GM12873 (cell line): ENCODE measurements around the gene MPZL1.

Experiments
- TF ChIP-seq, protein P1 (sequence below): IDR thresholded peaks from 2 replicates; pipeline ENCODE4 v1.5.1; 2012; ENCODE audit warnings: low read depth, mild to moderate bottlenecking, moderate library complexity, low read length, control low read depth; ENCODE audit not compliant: insufficient read depth; ENCODE audit errors: missing control alignments

MPZL1 gene

DNA sequence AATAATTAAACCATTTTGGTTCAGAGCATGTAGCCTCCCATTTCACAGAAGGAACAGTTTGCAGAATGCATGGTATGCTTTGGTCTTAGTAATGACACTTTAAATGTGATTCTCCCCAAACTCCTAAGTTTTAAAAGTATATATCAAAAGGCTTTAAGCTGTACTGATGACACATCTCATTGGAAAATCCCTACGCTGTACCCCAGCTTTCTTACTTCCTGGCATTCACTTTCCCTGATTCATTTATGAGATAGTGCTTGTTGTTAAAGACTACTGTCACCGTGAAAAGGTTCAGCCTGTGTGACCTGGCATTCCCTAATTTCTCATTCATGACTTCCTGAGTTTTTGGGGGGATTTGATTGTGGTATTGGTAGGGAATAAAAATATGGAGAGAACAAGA is 53.4 kb downstream of the MPZL1 start:
- TF ChIP-seq, protein P1, sequence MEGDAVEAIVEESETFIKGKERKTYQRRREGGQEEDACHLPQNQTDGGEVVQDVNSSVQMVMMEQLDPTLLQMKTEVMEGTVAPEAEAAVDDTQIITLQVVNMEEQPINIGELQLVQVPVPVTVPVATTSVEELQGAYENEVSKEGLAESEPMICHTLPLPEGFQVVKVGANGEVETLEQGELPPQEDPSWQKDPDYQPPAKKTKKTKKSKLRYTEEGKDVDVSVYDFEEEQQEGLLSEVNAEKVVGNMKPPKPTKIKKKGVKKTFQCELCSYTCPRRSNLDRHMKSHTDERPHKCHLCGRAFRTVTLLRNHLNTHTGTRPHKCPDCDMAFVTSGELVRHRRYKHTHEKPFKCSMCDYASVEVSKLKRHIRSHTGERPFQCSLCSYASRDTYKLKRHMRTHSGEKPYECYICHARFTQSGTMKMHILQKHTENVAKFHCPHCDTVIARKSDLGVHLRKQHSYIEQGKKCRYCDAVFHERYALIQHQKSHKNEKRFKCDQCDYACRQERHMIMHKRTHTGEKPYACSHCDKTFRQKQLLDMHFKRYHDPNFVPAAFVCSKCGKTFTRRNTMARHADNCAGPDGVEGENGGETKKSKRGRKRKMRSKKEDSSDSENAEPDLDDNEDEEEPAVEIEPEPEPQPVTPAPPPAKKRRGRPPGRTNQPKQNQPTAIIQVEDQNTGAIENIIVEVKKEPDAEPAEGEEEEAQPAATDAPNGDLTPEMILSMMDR, result no peak

DNA sequence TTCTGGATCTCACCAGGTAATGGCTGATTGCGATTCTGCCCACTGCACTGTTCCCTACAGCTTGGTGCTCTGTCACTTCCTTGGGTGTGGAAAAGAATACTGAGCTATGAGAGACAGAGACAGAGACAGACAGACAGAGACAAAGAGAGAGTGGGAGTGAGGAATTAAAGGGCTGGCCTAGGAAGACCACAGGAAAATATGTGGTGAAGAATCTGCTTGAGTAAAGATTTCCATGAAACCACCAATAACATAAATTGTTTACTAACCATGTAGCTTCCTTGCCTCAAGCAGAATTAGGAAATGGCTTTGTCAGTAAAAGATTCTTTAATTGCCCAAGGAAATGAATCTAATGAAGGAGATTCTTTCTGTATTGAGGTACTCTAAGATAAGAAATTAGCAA is 54.4 kb downstream of the MPZL1 start:
- TF ChIP-seq, protein P1, result no peak

DNA sequence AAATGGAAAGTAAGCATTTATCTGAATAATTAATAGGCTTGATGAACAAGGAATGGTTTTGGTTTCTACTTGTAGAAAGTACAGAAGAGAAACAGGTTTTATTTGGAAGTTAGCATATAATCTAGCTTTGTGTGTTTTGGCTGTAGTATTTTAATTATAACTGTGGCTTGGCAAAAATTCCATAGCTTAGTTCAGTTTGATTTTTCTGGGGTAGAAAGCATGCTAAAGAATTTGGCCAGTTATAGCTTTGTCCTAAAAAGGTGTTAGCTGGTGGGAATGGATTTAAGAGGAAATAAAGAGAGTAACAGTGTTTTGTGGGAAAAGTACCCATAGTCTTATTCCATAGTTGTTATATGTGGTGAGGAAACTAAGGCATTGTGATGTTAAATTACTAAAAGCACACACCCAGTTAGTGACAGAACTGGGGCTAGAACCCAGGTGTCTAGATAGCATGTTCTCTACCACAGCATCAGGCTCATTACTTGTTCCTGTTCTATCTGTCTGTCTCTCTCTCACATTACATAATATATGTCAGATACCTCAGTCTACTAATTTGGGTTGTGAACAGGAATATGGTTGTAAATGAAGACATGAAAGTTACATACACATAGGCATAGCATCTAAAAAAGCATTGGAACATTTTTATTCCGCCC is 55.0 kb downstream of the MPZL1 start:
- TF ChIP-seq, protein P1, result no peak

DNA sequence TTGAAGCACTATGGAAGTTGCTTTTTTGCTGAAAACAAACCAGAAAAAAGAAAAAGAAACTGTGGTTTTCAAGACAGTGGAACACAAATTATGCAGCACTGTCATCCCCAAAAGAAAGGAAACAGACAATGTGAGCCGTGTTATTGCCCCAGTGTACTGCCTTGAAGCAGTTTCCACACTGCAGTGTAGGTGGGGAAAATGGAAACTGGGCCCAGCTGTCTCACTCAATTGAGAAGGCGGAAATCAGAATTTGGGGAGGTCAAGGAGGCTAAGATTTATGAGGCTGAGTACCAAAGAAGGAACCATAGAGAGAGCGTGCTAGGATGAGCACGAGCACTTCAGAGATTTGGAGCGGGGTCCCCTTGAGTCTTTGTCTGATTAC is 55.5 kb downstream of the MPZL1 start:
- TF ChIP-seq, protein P1, result no peak

DNA sequence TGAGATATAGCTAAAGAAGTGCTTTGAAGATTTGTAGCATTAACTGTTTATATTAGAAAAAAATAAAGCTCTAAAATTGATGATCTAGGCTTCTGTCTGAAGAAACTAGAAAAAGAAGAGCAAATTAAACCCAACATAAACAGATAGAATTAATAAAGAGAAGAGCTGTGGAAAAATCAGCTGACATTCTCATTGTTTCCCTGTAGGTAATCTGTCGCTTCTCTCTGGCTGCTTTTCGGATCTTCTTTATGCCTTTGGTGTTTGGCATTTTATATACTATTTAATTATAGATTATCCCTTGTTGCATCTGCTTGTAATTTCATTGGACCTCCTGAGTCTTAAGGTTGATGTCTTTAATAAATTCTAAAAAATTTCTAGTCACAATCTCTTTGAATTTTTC is 59.8 kb downstream of the MPZL1 start:
- TF ChIP-seq, protein P1, result no peak

DNA sequence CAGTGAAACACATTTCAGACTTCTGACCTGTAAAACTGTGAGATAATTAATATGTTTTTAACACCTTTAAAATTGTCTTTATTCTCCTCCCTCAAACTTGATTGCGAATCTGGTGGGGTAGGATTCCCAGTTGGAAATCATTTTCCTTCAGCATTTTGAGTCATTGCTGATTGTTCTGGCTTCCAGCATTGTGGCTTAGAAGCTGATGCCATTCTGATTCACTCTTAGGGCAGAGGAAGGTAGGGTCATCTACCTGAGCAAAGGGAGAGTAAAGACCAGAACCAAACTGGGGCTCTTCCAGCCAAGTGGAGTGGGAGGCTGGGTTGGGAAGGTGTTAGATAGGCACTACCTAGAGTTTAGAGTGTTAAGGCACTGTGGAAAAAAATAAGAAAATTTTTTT is 61.2 kb downstream of the MPZL1 start:
- TF ChIP-seq, protein P1, result no peak

DNA sequence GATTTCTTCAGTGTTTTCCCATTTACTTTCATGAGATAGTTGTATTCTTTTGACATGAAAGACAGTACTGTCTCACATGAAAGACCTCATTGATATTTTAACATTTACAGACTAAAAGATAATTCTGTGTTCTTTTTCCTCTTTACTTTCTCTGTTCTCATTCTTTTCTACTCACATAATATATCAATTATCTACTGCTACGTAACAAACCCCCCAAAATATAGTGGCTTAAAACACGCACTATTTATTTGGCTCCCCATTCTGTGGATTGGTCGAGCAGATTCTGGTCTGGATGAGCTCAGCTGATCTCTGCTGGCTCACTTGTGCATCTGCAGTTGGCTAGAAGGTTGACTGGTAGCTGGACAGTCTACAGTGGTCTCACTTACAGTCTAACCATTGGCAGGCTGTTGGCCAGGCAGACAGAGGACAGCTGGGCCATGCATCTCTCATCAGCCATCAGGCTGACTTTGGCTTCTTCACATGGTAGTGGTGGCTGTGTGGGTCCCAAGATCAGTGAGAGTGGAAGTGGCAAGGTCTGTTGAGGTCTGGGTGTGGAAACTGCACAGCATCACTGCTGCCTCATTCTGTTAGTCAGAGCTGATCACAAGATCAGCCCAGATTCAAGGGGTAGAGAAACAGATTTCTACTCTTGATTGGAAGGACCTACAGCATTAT is 63.2 kb downstream of the MPZL1 start:
- TF ChIP-seq, protein P1, result no peak
